Heart right ventricle (tissue), 16 donors: ENCODE measurements around the gene GSN. TPM values are rescaled to one million over a fixed set of nuclear protein-coding genes. Genes with fewer than 3 reads are reported as not detected.

Source experiments
- ATAC-seq, 8 donors: fragments of 200-7000 bp; cut with Tn5 transposase; one replicate each; pipeline ENCODE4 v1.9.1; 2020; ENCODE audit warnings: mild to moderate bottlenecking in 8 of 8, moderate library complexity in 8 of 8, moderate number of reproducible peaks in 1 of 8
- DNase-seq, 2 donors: peaks; one replicate each; pipeline ENCODE4 v3.0.0-alpha.2; 2020
- H3K27ac ChIP-seq, 10 donors: fragments of 200-600 bp; sonication (generic) in 2 of 10; one replicate each; pipeline versions ENCODE4 v1.5.0 to v1.8.0; 2020 to 2022; ENCODE audit warnings: mild to moderate bottlenecking in 3 of 10
- H3K27me3 ChIP-seq, 7 donors: fragments of 200-600 bp; one replicate each; pipeline ENCODE4 v1.8.0; 2021 to 2022; ENCODE audit warnings: mild to moderate bottlenecking in 2 of 7
- H3K36me3 ChIP-seq, 9 donors: fragments of 200-600 bp; sonication (generic) in 1 of 9; one replicate each; pipeline versions ENCODE4 v1.5.0 to v1.8.0; 2020 to 2022; ENCODE audit warnings: mild to moderate bottlenecking in 2 of 9
- H3K4me1 ChIP-seq, 9 donors: fragments of 200-600 bp; sonication (generic) in 1 of 9; one replicate each; pipeline versions ENCODE4 v1.5.0 to v1.8.0; 2020 to 2022; ENCODE audit warnings: mild to moderate bottlenecking in 4 of 9
- H3K4me3 ChIP-seq, 10 donors: fragments of 200-600 bp; sonication (generic) in 2 of 10; one replicate each; pipeline versions ENCODE4 v1.5.0 to v1.8.0; 2020 to 2022; ENCODE audit warnings: mild to moderate bottlenecking in 7 of 10, moderate library complexity in 2 of 10
- H3K9me3 ChIP-seq, 11 donors: fragments of 200-600 bp in 10 of 11; sonication (generic) in 2 of 11; one replicate each; pipeline versions ENCODE4 v1.5.0 to v1.8.0; 2013 to 2022; ENCODE audit warnings: mild to moderate bottlenecking in 2 of 11, control low read depth in 1 of 11, moderate library complexity in 1 of 11
- CTCF ChIP-seq, 9 donors: fragments of 200-600 bp; sonication (generic) in 2 of 9; IDR thresholded peaks; one replicate each; pipeline versions ENCODE4 v1.5.0 to v1.8.0; 2021 to 2022; ENCODE audit warnings: antibody characterized with exemption in 9 of 9, mild to moderate bottlenecking in 5 of 9, moderate library complexity in 1 of 9
- WGBS, 2 donors: extraction: QIAGEN DNeasy Blood & Tissue Kit; methylation state at CpG; one replicate each; pipeline ENCODE4 v1.1.7; 2013; ENCODE audit warnings: inconsistent platforms in 1 of 2; 5-methylcytosine and 5-hydroxymethylcytosine counted together
- intact Hi-C, 10 donors: fragments of 100-400 bp; cut with DNase I; formaldehyde crosslinking; loops; one replicate each; pipeline versions ENCODE4 v1.11.1 to v1.14.2; 2022
- polyA plus RNA-seq, 2 donors: library from polyadenylated mRNA; stranded (reverse); fragments of 200-250 nt; gene quantifications; one replicate each; pipeline ENCODE4 v1.2.3, GENCODE V29; 2013
- total RNA-seq, 10 donors: library from RNA; stranded (reverse); fragmentation: NEBNext Ultra II Directional in 3 of 10; extraction: Animal tissue kit (Norgen Biotek cat#: 25700) in 3 of 10; gene quantifications; one replicate each; pipeline versions ENCODE4 v1.2.1 to v1.2.4, GENCODE V29; 2021 to 2023
- donor health status: Arrhythmogenic right ventricular cardiomyopathy.
- donor health status: ischemic (EF 13 %, LVEDD 7.1; RV severe dilation, severe dysfunction).
- donor health status: healthy with polysubstance abuse.
- donor health status: DM: no; HTN: yes; CAD: no.
- donor health status: DM: no; HTN: no; CAD: no.
- donor health status: ischemic (EF 25% LVEDD 6.9; RV normal size, moderate dysfunction).
- donor health status: ischemic (EF 25% LVEDD 5.7; RV mildly dilated, moderate dysfunction).
- donor health status: healthy.
- donor health status: DM: yes; HTN: yes; CAD: no.
- donor health status: Ischemic cardiomyopathy.
- donor health status: ischemic (EF 35%, LVEDD 5.7; RV mildly dilated, moderate dysfunction).
- donor health status: nonischemic (EF 11% LVEDD 7.7; RV severe dilation, severe dysfunction).
- donor health status: DM: yes; HTN: yes; CAD: no.
- donor health status: PGD.
- donor health status: ischemic (EF 29% LVEDD 5.4; RV normal size, mild dysfunction).
- donor health status: nonischemic (EF 23%, LVEDD 6.1; RV moderate dilation, normal function).

Gene GSN
- total and polyA plus RNA-seq, 12 donors = 360 to 861 (median 668) TPM

GRCh38 chr9:121272401-121272948 is 4.5 kb downstream of the GSN start:
- intact Hi-C loops = loop anchor here in 2 of 10 donors (5.0 to 10.0 kb wide), 2 partner anchors 48 to 60 kb away; no protein-coding TSS in a partner anchor
- H3K27ac ChIP-seq = peak overlapping the region in 9 of 10 donors; percentile 59 to 92 (median 88)
- 81 to 89% methylated on average over 6 of the region's 6 CpGs for WGBS, 2 donors
- H3K36me3 ChIP-seq = no peaks in the 10 kb centered on the region
- TF ChIP-seq CTCF (IDR thresholded peaks at IDR 0.05) = no peak
- ATAC-seq (peak in 1 of 8 donors; percentile 0), DNase-seq (no peak)
- H3K9me3 ChIP-seq = no peaks in the 10 kb centered on the region
- H3K4me3 ChIP-seq = peak overlapping the region in 2 of 10 donors; percentile 19 to 28
- peaks cover 4 to 88% (median 65%) of the 10 kb centered on the region in 9 donors for H3K4me1 ChIP-seq
- H3K27me3 ChIP-seq = no peaks in the 10 kb centered on the region

GRCh38 chr9:121273064-121273775 is 5.3 kb downstream of the GSN start:
- no peak for ATAC-seq

GRCh38 chr9:121274851-121275250 is 6.9 kb downstream of the GSN start:
- Histone ChIP-seq H3K4me3 (no peak overlapping the region), H3K4me1 (peaks cover 15 to 91% (median 71%) of the 10 kb centered on the region in 9 donors), H3K27me3 (no peaks in the 10 kb centered on the region), H3K36me3 (no peaks in the 10 kb centered on the region), H3K27ac (peak overlapping the region in 1 of 10 donors; percentile 25), H3K9me3 (no peaks in the 10 kb centered on the region)
- intact Hi-C loops = loop anchor here in 6 of 10 donors (5.0 to 10.0 kb wide), 5 partner anchors 37 to 97 kb away; partner anchors contain the start of genes RAB14 (in 1 of the 6) and STOM (in 1 of the 6)
- TF ChIP-seq CTCF (IDR thresholded peaks at IDR 0.05) = no peak
- WGBS, 2 donors = 82 to 87% methylated on average over 4 of the region's 4 CpGs
- no peak for ATAC-seq
- no peak for DNase-seq

More at GRCh38 chr9:121273064-121273775, 5.3 kb downstream of the GSN start:
- DNase-seq = no peak
- Histone ChIP-seq H3K27me3 (no peaks in the 10 kb centered on the region), H3K27ac (peak overlapping the region in 8 of 10 donors; percentile 59 to 92 (median 88)), H3K4me1 (peaks cover 4 to 91% (median 70%) of the 10 kb centered on the region in 9 donors), H3K9me3 (no peaks in the 10 kb centered on the region), H3K4me3 (no peak overlapping the region), H3K36me3 (no peaks in the 10 kb centered on the region)
- intact Hi-C loops = loop anchor here in 2 of 10 donors (5.0 to 10.0 kb wide), 2 partner anchors 48 to 61 kb away; no protein-coding TSS in a partner anchor
- WGBS, 2 donors = 84 to 86% methylated on average over 4 of the region's 4 CpGs
- TF ChIP-seq CTCF (IDR thresholded peaks at IDR 0.05) = no peak

- ATAC-seq (no peak), DNase-seq (no peak)
- Histone ChIP-seq H3K4me3 (no peak overlapping the region), H3K36me3 (no peaks in the 10 kb centered on the region), H3K4me1 (peaks cover 23 to 91% (median 72%) of the 10 kb centered on the region in 9 donors), H3K27me3 (no peaks in the 10 kb centered on the region), H3K9me3 (no peaks in the 10 kb centered on the region), H3K27ac (peak overlapping the region in 1 of 10 donors; percentile 27)
- intact Hi-C loops = loop anchor here in 5 of 10 donors (5.0 to 10.0 kb wide), 5 partner anchors 36 to 96 kb away; partner anchors contain the start of genes RAB14 (in 1 of the 5) and STOM (in 1 of the 5)
- WGBS, 2 donors = 70% methylated on average over 8 of the region's 8 CpGs
- no peak for TF ChIP-seq CTCF (IDR thresholded peaks at IDR 0.05)
These were observed 8.1 kb downstream of the GSN start for GRCh38 chr9:121275781-121276658.
